HEK293 (cell line): ENCODE measurements around the gene HOXC10.

ENCODE experiments used
- CTCF ChIA-PET: fragments of 350-600 bp; formaldehyde crosslinking; extraction: SDS; loops from one replicate; lab custom pipeline; 2021; ENCODE audit warnings: antibody characterized with exemption; lab: Yijun Ruan, JAX
- POLR2A ChIA-PET: fragments of 300-600 bp; formaldehyde crosslinking; extraction: SDS; loops from one replicate; lab custom pipeline; 2020; ENCODE audit warnings: antibody characterized with exemption, inconsistent platforms; lab: Yijun Ruan, JAX
- H3K27ac ChIP-seq: fragments of 200-500 bp; sonication (Bioruptor generic); 2 replicates; pipeline ENCODE4 v1.5.1; 2014; ENCODE audit warnings: low read depth, low read length, control low read depth, inconsistent platforms; ENCODE audit errors: extremely low read depth
- H3K36me3 ChIP-seq, 2 experiments: fragments of 200-500 bp in 1 of 2; sonication (Bioruptor generic) in 1 of 2; 1 replicate in 1 of 2; 2 replicates in 1 of 2; pipeline ENCODE4 v1.5.1; 2014 to 2017; ENCODE audit warnings: inconsistent platforms in 2 of 2, low read length in 2 of 2; ENCODE audit not compliant: control insufficient read depth in 2 of 2, insufficient read depth in 1 of 2
- H3K4me1 ChIP-seq: fragments of 200-500 bp; sonication (Bioruptor generic); 2 replicates; pipeline ENCODE4 v1.5.1; 2014; ENCODE audit warnings: mild to moderate bottlenecking, low read length, inconsistent platforms; ENCODE audit not compliant: control insufficient read depth, insufficient read depth
- H3K4me3 ChIP-seq: 2 replicates; pipeline ENCODE4 v1.5.1; 2011; ENCODE audit warnings: low read depth, mild to moderate bottlenecking, control low read depth, low read length, moderate library complexity
- H3K9me3 ChIP-seq: fragments of 200-500 bp; sonication (Bioruptor generic); 2 replicates; pipeline ENCODE4 v1.5.1; 2014; ENCODE audit warnings: low read depth, low read length, inconsistent platforms; ENCODE audit not compliant: control insufficient read depth, insufficient read depth
- BCL11B ChIP-seq: fragments of 450-650 bp; formaldehyde crosslinking; IDR thresholded peaks from 2 replicates; pipeline ENCODE4 v1.5.1; 2016; ENCODE audit warnings: low read depth, missing biosample characterization, missing genetic modification characterization
- BCL6B ChIP-seq: fragments of 450-650 bp; formaldehyde crosslinking; IDR thresholded peaks from 2 replicates; pipeline ENCODE4 v1.5.1; 2017; ENCODE audit warnings: missing biosample characterization, missing genetic modification characterization
- HOXD13 ChIP-seq: sonication (generic); formaldehyde crosslinking; IDR thresholded peaks from 2 replicates; pipeline ENCODE4 v1.8.0; 2022; ENCODE audit warnings: missing genetic modification reagents, borderline replicate concordance
- IKZF3 ChIP-seq: fragments of 450-650 bp; IDR thresholded peaks from 2 replicates; pipeline ENCODE4 v1.5.0; 2018; ENCODE audit warnings: missing biosample characterization, mild to moderate bottlenecking, missing genetic modification characterization, moderate library complexity
- KLF7 ChIP-seq: fragments of 450-650 bp; formaldehyde crosslinking; IDR thresholded peaks from 2 replicates; pipeline ENCODE4 v1.5.1; 2016; ENCODE audit warnings: missing biosample characterization, missing genetic modification characterization, borderline replicate concordance
- KLF8 ChIP-seq: fragments of 450-650 bp; formaldehyde crosslinking; IDR thresholded peaks from 2 replicates; pipeline ENCODE4 v1.5.1; 2016; ENCODE audit warnings: missing biosample characterization, missing genetic modification characterization
- MZF1 ChIP-seq: fragments of 450-650 bp; formaldehyde crosslinking; IDR thresholded peaks from 2 replicates; pipeline ENCODE4 v1.5.1; 2017; ENCODE audit warnings: missing biosample characterization, missing genetic modification characterization, borderline replicate concordance
- PRDM2 ChIP-seq: fragments of 450-650 bp; formaldehyde crosslinking; IDR thresholded peaks from 2 replicates; pipeline ENCODE4 v1.5.1; 2016; ENCODE audit warnings: missing biosample characterization, missing genetic modification characterization, borderline replicate concordance
- RBAK ChIP-seq: fragments of 450-650 bp; formaldehyde crosslinking; IDR thresholded peaks from 2 replicates; pipeline ENCODE4 v1.5.1; 2016; ENCODE audit warnings: missing biosample characterization, missing genetic modification characterization
- SALL2 ChIP-seq: fragments of 450-650 bp; formaldehyde crosslinking; IDR thresholded peaks from 2 replicates; pipeline ENCODE4 v1.5.0; 2017; ENCODE audit warnings: missing biosample characterization, mild to moderate bottlenecking, missing genetic modification characterization, borderline replicate concordance
- TRIM28 ChIP-seq: IDR thresholded peaks from 2 replicates; pipeline ENCODE4 v1.6.1; 2011; ENCODE audit warnings: low read length, control low read depth, borderline replicate concordance
- WT1 ChIP-seq: fragments of 450-650 bp; formaldehyde crosslinking; IDR thresholded peaks from 2 replicates; pipeline ENCODE4 v1.5.1; 2016; ENCODE audit warnings: missing biosample characterization, missing genetic modification characterization
- ZIC2 ChIP-seq: fragments of 450-650 bp; formaldehyde crosslinking; IDR thresholded peaks from 2 replicates; pipeline ENCODE4 v1.5.1; 2016; ENCODE audit warnings: missing biosample characterization, missing genetic modification characterization
- ZNF146 ChIP-seq: fragments of 450-650 bp; formaldehyde crosslinking; IDR thresholded peaks from 2 replicates; pipeline ENCODE4 v1.5.1; 2016; ENCODE audit warnings: missing biosample characterization, missing genetic modification characterization
- ZNF155 ChIP-seq: fragments of 450-650 bp; formaldehyde crosslinking; IDR thresholded peaks from 2 replicates; pipeline ENCODE4 v1.5.1; 2016; ENCODE audit warnings: missing biosample characterization, missing genetic modification characterization
- ZNF174 ChIP-seq: fragments of 450-650 bp; formaldehyde crosslinking; IDR thresholded peaks from 2 replicates; pipeline ENCODE4 v1.5.0; 2017; ENCODE audit warnings: missing biosample characterization, mild to moderate bottlenecking, missing genetic modification characterization
- ZNF214 ChIP-seq: fragments of 450-650 bp; formaldehyde crosslinking; IDR thresholded peaks from 2 replicates; pipeline ENCODE4 v1.5.1; 2017; ENCODE audit warnings: missing biosample characterization, mild to moderate bottlenecking, missing genetic modification characterization, borderline replicate concordance
- ZNF404 ChIP-seq: fragments of 450-650 bp; formaldehyde crosslinking; IDR thresholded peaks from 2 replicates; pipeline ENCODE4 v1.5.1; 2017; ENCODE audit warnings: missing biosample characterization, missing genetic modification characterization
- ZNF449 ChIP-seq: fragments of 450-650 bp; formaldehyde crosslinking; IDR thresholded peaks from 2 replicates; pipeline ENCODE4 v1.5.1; 2017; ENCODE audit warnings: missing biosample characterization, mild to moderate bottlenecking, missing genetic modification characterization, moderate library complexity
- ZNF48 ChIP-seq: fragments of 450-650 bp; formaldehyde crosslinking; IDR thresholded peaks from 2 replicates; pipeline ENCODE4 v1.5.1; 2016; ENCODE audit warnings: missing biosample characterization, missing genetic modification characterization
- ZNF571 ChIP-seq: fragments of 450-650 bp; formaldehyde crosslinking; IDR thresholded peaks from 2 replicates; pipeline ENCODE4 v1.5.0; 2017; ENCODE audit warnings: missing biosample characterization, missing genetic modification characterization
- ZNF654 ChIP-seq: fragments of 450-650 bp; formaldehyde crosslinking; IDR thresholded peaks from 2 replicates; pipeline ENCODE4 v1.5.1; 2016; ENCODE audit warnings: low read depth, missing biosample characterization, missing genetic modification characterization
- ZNF677 ChIP-seq: fragments of 450-650 bp; IDR thresholded peaks from 2 replicates; pipeline ENCODE4 v1.5.0; 2018; ENCODE audit warnings: missing biosample characterization, mild to moderate bottlenecking, missing genetic modification characterization, moderate library complexity
- ZNF707 ChIP-seq: fragments of 450-650 bp; formaldehyde crosslinking; IDR thresholded peaks from 2 replicates; pipeline ENCODE4 v1.5.1; 2016; ENCODE audit warnings: missing biosample characterization, missing genetic modification characterization
- ZNF777 ChIP-seq: fragments of 450-650 bp; formaldehyde crosslinking; IDR thresholded peaks from 2 replicates; pipeline ENCODE4 v1.5.1; 2017; ENCODE audit warnings: missing biosample characterization, missing genetic modification characterization, borderline replicate concordance
- ZNF785 ChIP-seq: fragments of 450-650 bp; formaldehyde crosslinking; IDR thresholded peaks from 2 replicates; pipeline ENCODE4 v1.5.1; 2016; ENCODE audit warnings: missing biosample characterization, missing genetic modification characterization
- ZSCAN16 ChIP-seq: fragments of 450-650 bp; formaldehyde crosslinking; IDR thresholded peaks from 2 replicates; pipeline ENCODE4 v1.5.1; 2016; ENCODE audit warnings: missing biosample characterization, missing genetic modification characterization
- ZSCAN23 ChIP-seq: fragments of 450-650 bp; formaldehyde crosslinking; IDR thresholded peaks from 2 replicates; pipeline ENCODE4 v1.5.1; 2016; ENCODE audit warnings: missing biosample characterization, missing genetic modification characterization
- ZSCAN5A ChIP-seq: fragments of 450-650 bp; formaldehyde crosslinking; IDR thresholded peaks from 2 replicates; pipeline ENCODE4 v1.5.1; 2016; ENCODE audit warnings: missing biosample characterization, missing genetic modification characterization

The HOXC10 gene

GRCh38 chr12:53990311-53991076 is 5.5 kb downstream of the HOXC10 start:
- POLR2A ChIA-PET = interaction anchor here (1.8 kb wide), 1 partner anchor 10 kb away, joined by 10 read pairs; the partner anchor contains the start of gene HOXC9
- no peaks in the 10 kb centered on the region for H3K36me3 ChIP-seq
- H3K4me1 ChIP-seq = peaks cover 36% of the 10 kb centered on the region
- CTCF ChIA-PET = interaction anchor here (0.5 to 3.0 kb wide), 16 partner anchors 10 to 403 kb away, joined by 3 to 25 read pairs (median 4); partner anchors contain the start of gene HOXC8
- H3K27ac ChIP-seq = peak overlapping the region; percentile 71
- H3K4me3 ChIP-seq = no peak overlapping the region
- H3K9me3 ChIP-seq = no peaks in the 10 kb centered on the region
- TF ChIP-seq ZNF785 (tag by site-specific recombination) (no peak), PRDM2 (tag by site-specific recombination) (no peak), ZNF146 (tag by site-specific recombination) (no peak), ZNF677 (tag by site-specific recombination) (no peak), ZNF449 (tag by site-specific recombination) (0 out of 2 replicates have a peak, but pooled peaks have one; percentile 37), RBAK (tag by site-specific recombination) (no peak), TRIM28 (no peak), IKZF3 (tag by site-specific recombination) (no peak; the same call in 1 of the 2 replicates), ZSCAN5A (tag by site-specific recombination) (no peak), ZNF707 (tag by site-specific recombination) (no peak), ZNF214 (tag by site-specific recombination) (no peak), MZF1 (tag by site-specific recombination) (no peak), ZSCAN23 (tag by site-specific recombination) (no peak), ZNF777 (no peak), KLF8 (tag by site-specific recombination) (peak; percentile 13; the same call in 1 of the 2 replicates), ZSCAN16 (tag by site-specific recombination) (no peak), SALL2 (tag by site-specific recombination) (no peak), ZNF174 (tag by site-specific recombination) (no peak), BCL11B (no peak), ZIC2 (tag by site-specific recombination) (no peak), WT1 (tag by site-specific recombination) (peak; percentile 60), ZNF155 (tag by site-specific recombination) (no peak), HOXD13 (no peak), ZNF654 (0 out of 2 replicates have a peak, but pooled peaks have one; percentile 3), KLF7 (tag by site-specific recombination) (no peak), ZNF571 (tag by site-specific recombination) (no peak), ZNF48 (tag by site-specific recombination) (no peak), ZNF404 (tag by site-specific recombination) (no peak), BCL6B (tag by site-specific recombination) (no peak)
